ENCODE data around the gene EDC4. TPM values are rescaled to one million over a fixed set of nuclear protein-coding genes. Genes with fewer than 3 reads are reported as not detected.

Gene EDC4
- total and polyA plus RNA-seq, 2 of the 13 experiments (the other 11 are each of a cell fraction or from before 2014, with no cell fraction given) = 51.4 to 59.1 TPM

DNA sequence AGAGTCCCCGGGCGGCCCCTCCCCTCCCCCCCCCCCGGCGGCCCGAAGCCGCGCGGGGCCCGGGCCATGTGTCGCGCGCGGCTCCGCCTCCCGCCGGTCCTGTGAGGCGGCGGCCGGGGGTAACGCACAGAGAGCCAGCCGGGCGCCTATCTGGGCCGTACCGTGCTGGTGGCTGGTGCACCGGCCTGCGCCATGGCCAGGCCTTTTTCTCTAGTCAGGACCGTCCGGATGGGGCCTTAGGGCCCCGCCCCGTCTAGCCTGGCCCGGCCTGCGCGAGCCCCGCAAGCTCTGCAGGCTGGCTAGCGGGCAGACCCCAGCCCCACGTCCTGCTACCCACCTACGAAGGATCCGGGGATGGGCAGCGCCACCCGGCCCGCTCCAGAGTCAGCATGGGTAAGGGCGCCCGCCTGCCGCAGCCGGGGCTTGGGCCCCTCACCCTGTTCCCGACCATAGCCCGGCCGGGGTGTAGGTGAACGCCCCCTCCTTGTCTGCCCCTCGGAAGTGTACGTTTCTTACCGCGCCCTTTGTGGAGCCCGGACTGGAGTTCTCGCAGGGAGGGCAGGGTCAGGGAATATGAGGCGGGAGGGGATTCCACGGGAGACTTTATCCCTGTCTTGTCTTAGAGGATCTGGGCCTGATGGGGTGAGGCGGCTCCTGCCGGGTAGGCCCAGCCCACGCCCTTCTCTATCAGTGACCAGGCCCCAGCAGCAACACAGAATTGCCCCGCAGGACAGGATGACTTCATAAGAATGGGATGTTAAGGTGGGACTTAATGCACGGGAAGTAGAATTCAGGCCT, 25.6 kb upstream of the EDC4 start, which contains the start of gene CENPT (continued):
- TF ChIP-seq, protein P1, sequence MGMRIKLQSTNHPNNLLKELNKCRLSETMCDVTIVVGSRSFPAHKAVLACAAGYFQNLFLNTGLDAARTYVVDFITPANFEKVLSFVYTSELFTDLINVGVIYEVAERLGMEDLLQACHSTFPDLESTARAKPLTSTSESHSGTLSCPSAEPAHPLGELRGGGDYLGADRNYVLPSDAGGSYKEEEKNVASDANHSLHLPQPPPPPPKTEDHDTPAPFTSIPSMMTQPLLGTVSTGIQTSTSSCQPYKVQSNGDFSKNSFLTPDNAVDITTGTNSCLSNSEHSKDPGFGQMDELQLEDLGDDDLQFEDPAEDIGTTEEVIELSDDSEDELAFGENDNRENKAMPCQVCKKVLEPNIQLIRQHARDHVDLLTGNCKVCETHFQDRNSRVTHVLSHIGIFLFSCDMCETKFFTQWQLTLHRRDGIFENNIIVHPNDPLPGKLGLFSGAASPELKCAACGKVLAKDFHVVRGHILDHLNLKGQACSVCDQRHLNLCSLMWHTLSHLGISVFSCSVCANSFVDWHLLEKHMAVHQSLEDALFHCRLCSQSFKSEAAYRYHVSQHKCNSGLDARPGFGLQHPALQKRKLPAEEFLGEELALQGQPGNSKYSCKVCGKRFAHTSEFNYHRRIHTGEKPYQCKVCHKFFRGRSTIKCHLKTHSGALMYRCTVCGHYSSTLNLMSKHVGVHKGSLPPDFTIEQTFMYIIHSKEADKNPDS (CRISPR knock-in tag; IDR thresholded peaks at IDR 0.05) = no peak
- no peak for TF ChIP-seq MAFK (conservative IDR thresholded peaks at IDR 0.05 in 1 of 2, IDR thresholded peaks at IDR 0.05 in 1 of 2; ENCODE audit: low read length in 2 of 2)
- TF ChIP-seq NR0B2 (CRISPR knock-in tag; IDR thresholded peaks at IDR 0.05) = 0 out of 2 replicates have a peak, but pooled peaks have one; percentile 18
- no peak; the same call in 1 of the 2 replicates for TF ChIP-seq ZFP36L2 (CRISPR knock-in tag; IDR thresholded peaks at IDR 0.05)
- peak; percentile 87 for TF ChIP-seq HIVEP1 (CRISPR knock-in tag; IDR thresholded peaks at IDR 0.05)
- no peak for TF ChIP-seq DPF2 (CRISPR knock-in tag; IDR thresholded peaks at IDR 0.05; ENCODE audit: borderline replicate concordance, low read depth)
- no peak for TF ChIP-seq DBP (CRISPR knock-in tag; IDR thresholded peaks at IDR 0.05; ENCODE audit: not compliant biosample characterization)
- TF ChIP-seq REST (IDR thresholded peaks at IDR 0.05; ENCODE audit: borderline replicate concordance in 1 of 2, low read depth in 1 of 2, low read length in 2 of 2) = no peak
- TF ChIP-seq CAMTA2 (CRISPR knock-in tag; IDR thresholded peaks at IDR 0.05; ENCODE audit: borderline replicate concordance) = no peak
- TF ChIP-seq, protein P2, sequence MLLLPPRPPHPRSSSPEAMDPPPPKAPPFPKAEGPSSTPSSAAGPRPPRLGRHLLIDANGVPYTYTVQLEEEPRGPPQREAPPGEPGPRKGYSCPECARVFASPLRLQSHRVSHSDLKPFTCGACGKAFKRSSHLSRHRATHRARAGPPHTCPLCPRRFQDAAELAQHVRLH (CRISPR knock-in tag; IDR thresholded peaks at IDR 0.05; ENCODE audit: borderline replicate concordance, low read depth) = no peak
- TF ChIP-seq ZNF30 (CRISPR knock-in tag; IDR thresholded peaks at IDR 0.05) = no peak
- TF ChIP-seq AGO1 (IDR thresholded peaks at IDR 0.05; ENCODE audit: low read depth, low read length, poor library complexity, severe bottlenecking) = no peak
- TF ChIP-seq ZNF768 (CRISPR knock-in tag; IDR thresholded peaks at IDR 0.05) = no peak
- TF ChIP-seq E2F5 (CRISPR knock-in tag; conservative IDR thresholded peaks at IDR 0.05) = no peak
- TF ChIP-seq TCF7 (IDR thresholded peaks at IDR 0.05; ENCODE audit: low read depth) = no peak
- 0 out of 2 replicates have a peak, but pooled peaks have one; percentile 46 for TF ChIP-seq ZNF891 (CRISPR knock-in tag; IDR thresholded peaks at IDR 0.05)
- TF ChIP-seq, protein P3, sequence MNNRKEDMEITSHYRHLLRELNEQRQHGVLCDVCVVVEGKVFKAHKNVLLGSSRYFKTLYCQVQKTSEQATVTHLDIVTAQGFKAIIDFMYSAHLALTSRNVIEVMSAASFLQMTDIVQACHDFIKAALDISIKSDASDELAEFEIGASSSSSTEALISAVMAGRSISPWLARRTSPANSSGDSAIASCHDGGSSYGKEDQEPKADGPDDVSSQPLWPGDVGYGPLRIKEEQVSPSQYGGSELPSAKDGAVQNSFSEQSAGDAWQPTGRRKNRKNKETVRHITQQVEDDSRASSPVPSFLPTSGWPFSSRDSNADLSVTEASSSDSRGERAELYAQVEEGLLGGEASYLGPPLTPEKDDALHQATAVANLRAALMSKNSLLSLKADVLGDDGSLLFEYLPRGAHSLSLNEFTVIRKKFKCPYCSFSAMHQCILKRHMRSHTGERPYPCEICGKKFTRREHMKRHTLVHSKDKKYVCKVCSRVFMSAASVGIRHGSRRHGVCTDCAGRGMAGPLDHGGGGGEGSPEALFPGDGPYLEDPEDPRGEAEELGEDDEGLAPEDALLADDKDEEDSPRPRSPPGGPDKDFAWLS (CRISPR knock-in tag; IDR thresholded peaks at IDR 0.05; ENCODE audit: borderline replicate concordance) = no peak
